GM12873 (cell line): Measurements from ENCODE around the gene LSM14B.

Experiments used
- TF ChIP-seq, protein P1 (sequence below): IDR thresholded peaks from 2 replicates; pipeline ENCODE4 v1.5.1; 2012; ENCODE audit warnings: low read depth, mild to moderate bottlenecking, moderate library complexity, low read length, control low read depth; ENCODE audit not compliant: insufficient read depth; ENCODE audit errors: missing control alignments

Gene LSM14B

DNA sequence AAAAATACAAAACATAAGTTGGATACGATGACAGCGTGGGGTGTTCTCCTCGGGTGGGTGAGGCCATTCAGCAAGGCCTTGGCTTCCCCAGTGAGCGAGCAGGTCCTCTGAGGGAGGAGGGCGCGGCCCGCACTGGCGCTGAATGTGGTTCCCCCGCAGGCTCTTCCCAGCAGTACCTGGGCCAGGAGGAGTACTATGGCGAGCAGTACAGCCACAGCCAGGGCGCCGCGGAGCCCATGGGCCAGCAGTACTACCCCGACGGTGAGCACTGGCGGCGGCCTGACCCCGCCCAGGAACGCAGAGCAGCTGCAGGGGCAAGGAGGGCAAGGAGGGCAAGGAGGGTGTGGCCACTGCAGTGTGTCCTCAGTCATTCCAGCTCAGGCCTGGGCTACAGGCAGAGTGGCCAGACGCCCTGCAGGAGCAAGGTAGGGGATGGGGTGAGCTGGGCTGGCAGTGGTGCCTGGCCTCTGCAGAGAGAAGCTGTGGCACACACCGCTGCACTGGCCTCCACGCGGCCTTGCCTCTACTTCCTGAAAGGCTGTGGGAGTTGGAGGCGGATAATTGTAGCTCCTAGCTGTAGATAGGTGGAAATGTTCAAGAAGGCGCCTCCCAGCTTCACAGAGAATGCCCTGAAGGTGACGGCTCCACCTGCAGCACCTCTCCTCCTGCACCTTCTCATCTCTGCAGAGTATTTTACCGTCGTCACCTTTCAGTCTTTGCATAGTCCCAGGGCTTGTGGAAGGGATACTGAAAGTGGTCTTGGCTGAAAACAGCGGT lies 41.9 kb downstream of the LSM14B start:
- TF ChIP-seq, protein P1, sequence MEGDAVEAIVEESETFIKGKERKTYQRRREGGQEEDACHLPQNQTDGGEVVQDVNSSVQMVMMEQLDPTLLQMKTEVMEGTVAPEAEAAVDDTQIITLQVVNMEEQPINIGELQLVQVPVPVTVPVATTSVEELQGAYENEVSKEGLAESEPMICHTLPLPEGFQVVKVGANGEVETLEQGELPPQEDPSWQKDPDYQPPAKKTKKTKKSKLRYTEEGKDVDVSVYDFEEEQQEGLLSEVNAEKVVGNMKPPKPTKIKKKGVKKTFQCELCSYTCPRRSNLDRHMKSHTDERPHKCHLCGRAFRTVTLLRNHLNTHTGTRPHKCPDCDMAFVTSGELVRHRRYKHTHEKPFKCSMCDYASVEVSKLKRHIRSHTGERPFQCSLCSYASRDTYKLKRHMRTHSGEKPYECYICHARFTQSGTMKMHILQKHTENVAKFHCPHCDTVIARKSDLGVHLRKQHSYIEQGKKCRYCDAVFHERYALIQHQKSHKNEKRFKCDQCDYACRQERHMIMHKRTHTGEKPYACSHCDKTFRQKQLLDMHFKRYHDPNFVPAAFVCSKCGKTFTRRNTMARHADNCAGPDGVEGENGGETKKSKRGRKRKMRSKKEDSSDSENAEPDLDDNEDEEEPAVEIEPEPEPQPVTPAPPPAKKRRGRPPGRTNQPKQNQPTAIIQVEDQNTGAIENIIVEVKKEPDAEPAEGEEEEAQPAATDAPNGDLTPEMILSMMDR = no peak

DNA sequence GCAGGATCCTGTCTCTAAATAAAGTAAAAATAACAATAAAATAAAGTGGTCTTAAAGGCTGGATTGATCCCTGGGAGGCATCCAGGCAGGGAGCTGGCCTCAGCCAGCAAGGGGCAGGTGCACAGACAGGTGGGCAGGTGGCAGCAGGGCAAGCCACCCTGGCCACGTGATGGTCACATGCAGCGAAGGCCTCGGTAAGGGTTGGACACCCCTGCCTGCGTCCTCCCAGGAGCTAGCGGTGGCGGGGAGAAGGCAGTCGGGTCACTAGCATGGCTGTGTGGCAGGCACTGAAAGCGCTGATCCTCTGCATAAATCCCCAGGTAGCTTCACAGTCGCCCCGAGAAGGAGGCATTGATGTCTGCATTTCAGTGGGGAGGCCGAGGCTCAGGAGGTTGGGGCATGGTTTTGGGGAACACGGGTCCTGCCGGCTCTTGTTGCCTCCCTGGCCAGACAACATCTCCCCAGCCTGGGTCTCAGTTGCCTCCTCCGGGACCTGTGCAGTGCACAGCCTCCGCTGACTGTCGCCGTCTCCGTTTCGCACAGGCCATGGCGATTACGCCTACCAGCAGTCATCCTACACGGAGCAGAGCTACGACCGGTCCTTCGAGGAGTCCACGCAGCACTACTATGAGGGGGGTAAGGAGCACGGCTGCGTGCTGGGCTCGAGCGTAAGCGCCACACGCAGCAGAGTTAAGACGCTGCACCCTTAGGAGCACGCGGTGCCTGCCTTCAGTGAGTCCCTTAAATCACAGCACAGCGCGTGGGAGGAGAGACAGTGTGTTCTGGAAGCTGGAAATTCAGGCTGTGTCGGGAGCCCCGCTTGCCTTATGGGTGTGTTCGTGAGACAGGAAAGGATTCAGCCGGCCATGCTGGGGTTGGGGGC lies 42.8 kb downstream of the LSM14B start:
- TF ChIP-seq, protein P1 = no peak

DNA sequence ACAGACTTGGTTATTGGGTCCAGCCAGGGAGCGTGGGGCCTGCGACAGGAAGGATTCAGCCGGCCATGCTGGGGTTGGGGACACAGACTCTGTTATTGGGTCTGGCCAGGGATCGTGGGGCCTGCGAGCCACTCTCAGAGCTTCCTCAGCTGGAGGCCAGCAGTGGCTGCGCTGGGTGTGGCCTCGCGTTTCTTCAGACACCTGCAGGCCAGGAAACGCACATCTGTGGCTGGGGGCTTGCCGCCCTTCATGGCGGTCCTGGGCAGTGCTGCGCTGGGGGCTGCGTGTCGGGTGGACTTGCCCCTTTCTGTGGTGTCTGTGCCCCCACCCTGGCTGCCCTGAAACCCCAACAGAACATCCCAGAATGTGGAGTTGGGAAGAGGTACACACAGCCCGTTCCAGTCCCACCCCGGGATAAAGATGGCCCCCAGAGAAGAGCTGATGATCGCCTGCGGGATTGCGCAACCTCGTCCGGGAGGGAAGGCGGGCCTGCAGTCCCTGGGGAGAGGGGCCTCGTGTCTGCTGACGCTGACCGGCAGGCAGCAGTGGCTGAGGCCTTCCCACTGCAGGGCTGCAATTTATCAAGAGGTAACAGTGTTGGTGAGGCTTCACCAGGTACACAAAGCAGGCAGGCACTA lies 43.6 kb downstream of the LSM14B start:
- TF ChIP-seq, protein P1 = no peak

DNA sequence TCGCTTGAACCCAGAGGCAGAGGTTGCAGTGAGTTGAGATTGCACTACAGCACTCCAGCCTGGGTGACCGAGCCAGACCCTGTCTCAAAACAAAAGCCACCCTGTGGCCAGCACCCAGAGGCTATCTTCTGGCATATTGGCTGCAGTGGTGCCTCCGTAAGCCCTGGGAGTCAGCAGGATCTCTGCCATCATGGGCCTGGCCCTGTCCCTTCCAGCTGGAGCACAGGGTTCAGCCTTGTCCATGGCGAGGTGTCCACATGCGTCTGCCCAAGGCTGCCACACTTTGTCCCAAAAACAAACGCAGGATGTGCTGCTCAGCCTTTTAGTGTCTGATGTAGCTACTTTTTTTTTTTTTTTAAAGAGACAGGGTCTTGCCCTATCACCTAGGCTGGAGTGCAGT lies 45.2 kb downstream of the LSM14B start:
- TF ChIP-seq, protein P1 = no peak

DNA sequence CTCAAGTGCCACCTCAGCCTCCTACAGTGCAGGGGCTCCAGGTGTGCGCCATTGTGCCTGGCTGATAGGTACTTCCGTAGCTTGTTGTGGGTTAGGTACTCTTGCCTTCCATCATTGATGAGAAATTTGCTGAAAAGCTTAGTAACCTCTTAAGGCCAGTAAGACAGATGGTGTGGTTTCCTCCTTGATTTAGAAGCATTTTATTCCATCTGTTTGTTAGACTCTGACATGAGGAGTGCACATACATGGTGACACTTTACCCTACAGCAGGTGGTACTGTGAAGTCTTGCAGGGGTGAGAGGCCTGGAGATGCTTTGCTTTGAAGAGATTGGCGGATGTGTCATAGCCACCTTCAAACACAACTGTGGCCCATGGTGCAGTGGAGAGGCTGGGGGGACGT lies 45.8 kb downstream of the LSM14B start:
- TF ChIP-seq, protein P1 = no peak

DNA sequence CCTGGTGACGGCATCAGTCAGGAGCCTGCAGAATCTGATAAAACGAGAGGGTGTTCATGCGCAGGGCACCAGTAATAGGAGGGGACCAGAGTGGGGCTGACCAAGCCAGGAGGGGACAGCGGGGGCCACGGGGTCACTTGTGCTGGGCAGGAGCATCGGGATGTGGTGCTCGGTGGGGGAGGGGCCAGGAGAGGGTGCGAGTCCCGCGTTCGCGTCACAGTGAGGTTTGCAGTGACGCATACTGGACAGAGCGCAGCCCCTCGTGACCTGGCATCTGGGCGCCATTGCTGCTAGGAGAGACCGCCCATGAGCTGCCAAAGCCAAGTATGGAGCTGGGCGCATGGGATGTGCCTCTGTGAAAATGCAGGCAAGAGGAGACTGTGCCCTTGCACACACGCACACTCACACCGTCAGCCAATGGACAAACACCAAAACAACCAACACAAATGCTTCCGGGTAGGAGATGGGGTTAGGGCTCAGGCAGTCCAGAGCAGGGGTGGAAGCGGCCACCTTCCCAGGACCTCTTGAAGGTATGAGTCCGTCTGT lies 46.7 kb downstream of the LSM14B start:
- TF ChIP-seq, protein P1 = no peak
